K562 (cell line): ENCODE data around the gene PLCD1. TPM values are rescaled to one million over a fixed set of nuclear protein-coding genes. Genes with fewer than 3 reads are reported as not detected.

Source experiments
- ATF1 ChIP-seq, 2 experiments: fragments of 450-650 bp in 1 of 2; IDR thresholded peaks; 2 replicates each; pipeline ENCODE4 v1.6.1; 2016; ENCODE audit warnings: missing compliant biosample characterization in 1 of 2, missing genetic modification characterization in 1 of 2
- BRD4 ChIP-seq: fragments of 200-600 bp; sonication (generic); IDR thresholded peaks from 2 replicates; pipeline ENCODE4 v1.6.1; 2017; ENCODE audit warnings: inconsistent platforms
- CBX8 ChIP-seq: fragments of 200-600 bp; sonication (generic); IDR thresholded peaks from 2 replicates; pipeline ENCODE4 v1.6.1; 2012; ENCODE audit warnings: borderline replicate concordance, mixed run types, low read depth, mild to moderate bottlenecking, moderate library complexity, mixed read lengths, low read length, control low read depth, inconsistent platforms; ENCODE audit not compliant: poor library complexity, severe bottlenecking; ENCODE audit errors: extremely low read depth
- CEBPG ChIP-seq, 3 experiments: fragments of 200-800 bp in 1 of 3; sonication (Bioruptor generic) in 1 of 3; sonication (generic) in 1 of 3; formaldehyde crosslinking in 1 of 3; IDR thresholded peaks in 2 of 3; conservative IDR thresholded peaks in 1 of 3; 2 replicates each; pipeline versions ENCODE4 v1.6.1 to v1.8.0; 2016 to 2022; ENCODE audit warnings: missing compliant biosample characterization in 2 of 3, missing genetic modification characterization in 2 of 3, mild to moderate bottlenecking in 1 of 3, missing genetic modification reagents in 1 of 3
- CHD2 ChIP-seq: IDR thresholded peaks from 2 replicates; pipeline ENCODE4 v1.6.1; 2011; ENCODE audit warnings: low read depth, low read length
- CREB3L1 ChIP-seq: fragments of 450-650 bp; IDR thresholded peaks from 2 replicates; pipeline ENCODE4 v1.6.1; 2014; ENCODE audit warnings: low read depth, mild to moderate bottlenecking, moderate library complexity, borderline replicate concordance
- FOXJ3 ChIP-seq: sonication (generic); formaldehyde crosslinking; IDR thresholded peaks from 2 replicates; pipeline ENCODE4 v1.4.0; 2020; ENCODE audit warnings: mild to moderate bottlenecking, missing genetic modification reagents
- FOXP1 ChIP-seq: sonication (generic); formaldehyde crosslinking; IDR thresholded peaks from 2 replicates; pipeline ENCODE4 v1.8.0; 2022; ENCODE audit warnings: mild to moderate bottlenecking, missing genetic modification reagents
- FUS ChIP-seq: fragments of 200-400 bp; formaldehyde crosslinking; optimal IDR thresholded peaks from 2 replicates; pipeline ENCODE3; 2017; ENCODE audit warnings: low read depth, low read length
- GATAD2B ChIP-seq: fragments of 450-650 bp; IDR thresholded peaks from 2 replicates; pipeline ENCODE4 v1.6.1; 2017; ENCODE audit warnings: mild to moderate bottlenecking, borderline replicate concordance
- IRF1 ChIP-seq: sonication (generic); formaldehyde crosslinking; IDR thresholded peaks from 2 replicates; pipeline ENCODE4 v1.8.0; 2022; ENCODE audit warnings: missing genetic modification reagents, mild to moderate bottlenecking, borderline replicate concordance
- KLF1 ChIP-seq: fragments of 450-650 bp; IDR thresholded peaks from 2 replicates; pipeline ENCODE4 v1.6.1; 2016; ENCODE audit warnings: missing genetic modification characterization, missing compliant biosample characterization
- MCM7 ChIP-seq, 2 experiments: fragments of 450-650 bp; IDR thresholded peaks; 2 replicates each; pipeline ENCODE4 v1.6.1; 2016 to 2018
- NR1H2 ChIP-seq: sonication (generic); formaldehyde crosslinking; IDR thresholded peaks from 2 replicates; pipeline ENCODE4 v1.4.0; 2020; ENCODE audit warnings: mild to moderate bottlenecking, missing genetic modification reagents
- PRPF4 ChIP-seq: fragments of 200-400 bp; formaldehyde crosslinking; IDR thresholded peaks from one replicate; pipeline ENCODE4 v1.6.1; 2017; ENCODE audit warnings: low read length, low read depth, mild to moderate bottlenecking; ENCODE audit not compliant: insufficient read depth, poor library complexity, severe bottlenecking
- PTTG1 ChIP-seq: fragments of 450-650 bp; IDR thresholded peaks from 2 replicates; pipeline ENCODE4 v1.6.1; 2016; ENCODE audit warnings: low read depth, mild to moderate bottlenecking, missing genetic modification characterization, missing compliant biosample characterization
- RCOR1 ChIP-seq, 2 experiments: IDR thresholded peaks; 2 replicates each; pipeline ENCODE4 v1.6.1; 2012; ENCODE audit warnings: low read depth in 2 of 2, low read length in 2 of 2, borderline replicate concordance in 1 of 2, improper control_type of control experiment in 1 of 2
- RFX5 ChIP-seq: IDR thresholded peaks from 2 replicates; pipeline ENCODE4 v1.6.1; 2011; ENCODE audit warnings: low read depth, mild to moderate bottlenecking, improper control_type of control experiment, low read length
- SREBF1 ChIP-seq: fragments of 150-350 bp; IDR thresholded peaks from 2 replicates; pipeline ENCODE4 v1.6.1; 2014; ENCODE audit warnings: antibody characterized with exemption, low read depth, low read length, borderline replicate concordance
- ZNF184 ChIP-seq: sonication (generic); formaldehyde crosslinking; IDR thresholded peaks from 2 replicates; pipeline ENCODE4 v1.5.0; 2020; ENCODE audit warnings: missing genetic modification reagents
- ZNF311 ChIP-seq: fragments of 250-450 bp; sonication (Bioruptor Pico); IDR thresholded peaks from 2 replicates; pipeline ENCODE4 v1.4.0; 2020; ENCODE audit warnings: mild to moderate bottlenecking, moderate library complexity
- ZNF41 ChIP-seq: fragments of 250-450 bp; sonication (Bioruptor Pico); conservative IDR thresholded peaks from 2 replicates; pipeline ENCODE4 v1.4.0; 2020; ENCODE audit warnings: mild to moderate bottlenecking
- polyA plus RNA-seq, 8 experiments: library from polyadenylated mRNA; depleted of rRNA in 4 of 8; stranded (reverse) in 5 of 8; unstranded in 3 of 8; fragments of >200 nt; fragmentation: Nextera tagmentation in 2 of 8; fragmentation: Illumina TruSeq in 1 of 8; extraction: Ambion mirVana in 2 of 8; extraction: Trizol in 1 of 8; gene quantifications; 2 replicates each; pipeline versions ENCODE4 v1.2.1 to v1.2.3, GENCODE V29; 2011 to 2014; ENCODE audit warnings: inconsistent platforms in 1 of 8, missing spikeins in 1 of 8
- total RNA-seq, 7 experiments: library from RNA; depleted of rRNA in 6 of 7; stranded (reverse); fragments of >200 nt in 6 of 7; fragmentation: Illumina TruSeq in 2 of 7; extraction: Trizol in 2 of 7; gene quantifications; 2 replicates each; pipeline versions ENCODE4 v1.2.1 to v1.2.3, GENCODE V29; 2011 to 2021; ENCODE audit warnings: low replicate concordance in 1 of 7

Gene PLCD1
- total and polyA plus RNA-seq, 9 of the 15 experiments (the other 6 are each of a cell fraction or from before 2014, with no cell fraction given), result 5.4 to 209 (median 116) TPM

- TF ChIP-seq RCOR1 (IDR thresholded peaks at IDR 0.05; ENCODE audit: borderline replicate concordance in 1 of 2, low read depth in 2 of 2, low read length in 2 of 2) (peak in 1 of 2 experiments; percentile 44; a peak in 2 of 4 replicates), MCM7 (IDR thresholded peaks at IDR 0.05) (no peak), CBX8 (no peak), GATAD2B (no peak), ZNF184 (CRISPR knock-in tag) (no peak), IRF1 (CRISPR knock-in tag) (no peak), CEBPG (CRISPR knock-in tag; IDR thresholded peaks at IDR 0.05) (no peak), CEBPG (tag; conservative IDR thresholded peaks at IDR 0.05 in 1 of 2, IDR thresholded peaks at IDR 0.05 in 1 of 2) (peak in 1 of 2 experiments; percentile 70; a peak in 2 of 4 replicates), ATF1 (CRISPR knock-in tag; IDR thresholded peaks at IDR 0.05) (no peak), ATF1 (tag; IDR thresholded peaks at IDR 0.05) (peak; percentile 76), BRD4 (peak; percentile 91; the same call in 1 of the 2 replicates), CREB3L1 (peak; percentile 93), FOXP1 (peak; percentile 90; the same call in 1 of the 2 replicates), FUS (no peak), CHD2 (no peak), ZNF311 (CRISPR knock-in tag) (no peak; the same call in 1 of the 2 replicates), ZNF41 (CRISPR knock-in tag) (no peak), NR1H2 (CRISPR knock-in tag) (no peak; the same call in 1 of the 2 replicates), FOXJ3 (CRISPR knock-in tag) (no peak), PTTG1 (tag) (no peak), PRPF4 (no peak), KLF1 (tag) (peak; percentile 83), RFX5 (no peak), SREBF1 (no peak)
Measured at GRCh38 chr3:37993820-37994638, 35.4 kb downstream of the PLCD1 start (continued).
